GM19351 (cell line): ENCODE results near the gene SLC26A2.

Experiments used
- ATAC-seq: cut with Tn5 transposase; IDR thresholded peaks from one replicate; pipeline ENCODE4 v1.9.1; 2021; ENCODE audit warnings: mild to moderate bottlenecking, moderate library complexity; ENCODE audit not compliant: unreplicated experiment

SLC26A2 gene

DNA sequence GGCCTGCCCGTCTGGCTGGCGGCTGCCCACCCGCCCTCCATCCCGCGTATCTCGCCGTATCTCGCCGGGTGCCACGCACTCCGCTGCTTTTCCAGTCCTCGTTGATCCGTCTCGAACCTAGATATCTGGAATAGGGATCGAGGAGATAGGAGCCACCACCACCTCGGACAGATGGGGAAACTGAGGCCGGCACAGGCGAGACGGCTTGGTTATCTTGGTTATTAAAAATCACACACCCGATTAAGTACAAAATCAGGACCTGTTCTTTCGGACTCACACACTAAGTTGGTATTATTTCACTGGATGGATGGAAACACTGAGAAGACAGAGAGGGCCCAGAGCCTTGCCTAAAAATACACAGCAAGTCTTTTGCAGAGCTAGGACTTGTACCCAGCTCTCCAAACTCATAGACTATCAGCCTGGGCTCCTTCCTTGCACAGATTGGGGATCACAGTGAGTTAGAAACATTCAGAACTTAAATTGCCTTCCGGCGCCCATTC lies 678 bp downstream of the SLC26A2 start:
- ATAC-seq: no peak

DNA sequence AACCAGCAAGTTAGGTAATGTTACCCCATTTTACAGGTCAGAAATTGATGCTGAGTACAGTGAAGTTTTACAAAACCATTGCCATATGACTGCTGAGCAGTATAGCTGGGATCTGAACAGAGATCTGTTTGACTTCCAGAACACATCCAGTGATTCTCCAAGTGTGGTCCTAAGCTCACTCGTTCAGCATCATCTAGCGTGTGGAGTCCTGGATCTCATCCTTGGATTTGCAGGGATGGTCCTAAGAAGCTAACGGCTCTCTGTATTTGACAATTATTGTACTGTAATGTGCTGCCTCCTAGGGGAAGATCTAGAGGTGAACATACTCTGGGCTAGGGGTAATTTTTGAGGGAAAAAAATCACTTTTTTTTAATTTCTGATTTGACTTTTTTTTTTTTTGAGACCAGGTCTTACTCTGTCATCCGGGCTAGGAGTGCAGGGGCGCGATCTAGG lies 1.4 kb downstream of the SLC26A2 start:
- ATAC-seq: no peak

GRCh38 chr5:149962601-149963300 lies 2.2 kb downstream of the SLC26A2 start:
- no peak for ATAC-seq

DNA sequence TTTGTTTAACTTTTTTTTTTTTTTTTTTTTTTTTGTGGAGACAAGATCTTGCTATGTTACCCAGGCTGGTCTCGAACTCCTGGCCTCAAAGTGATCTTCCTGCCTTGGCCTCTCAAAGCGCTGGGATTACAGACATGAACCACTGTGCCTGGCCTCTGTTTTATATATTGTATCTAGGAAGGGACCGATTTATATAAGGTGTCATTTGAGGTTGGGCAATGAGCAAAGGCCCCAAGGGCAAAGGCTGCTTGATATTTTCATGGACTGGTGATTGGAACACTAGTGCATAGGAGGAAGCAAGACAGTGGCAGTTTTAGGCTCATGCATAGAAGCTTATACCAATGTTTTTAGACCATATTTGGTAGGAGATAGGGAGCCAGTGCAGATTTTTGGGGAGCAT lies 3.2 kb downstream of the SLC26A2 start:
- no peak for ATAC-seq

- ATAC-seq: no peak
Measured at GRCh38 chr5:149966946-149967345, 6.4 kb downstream of the SLC26A2 start.

DNA sequence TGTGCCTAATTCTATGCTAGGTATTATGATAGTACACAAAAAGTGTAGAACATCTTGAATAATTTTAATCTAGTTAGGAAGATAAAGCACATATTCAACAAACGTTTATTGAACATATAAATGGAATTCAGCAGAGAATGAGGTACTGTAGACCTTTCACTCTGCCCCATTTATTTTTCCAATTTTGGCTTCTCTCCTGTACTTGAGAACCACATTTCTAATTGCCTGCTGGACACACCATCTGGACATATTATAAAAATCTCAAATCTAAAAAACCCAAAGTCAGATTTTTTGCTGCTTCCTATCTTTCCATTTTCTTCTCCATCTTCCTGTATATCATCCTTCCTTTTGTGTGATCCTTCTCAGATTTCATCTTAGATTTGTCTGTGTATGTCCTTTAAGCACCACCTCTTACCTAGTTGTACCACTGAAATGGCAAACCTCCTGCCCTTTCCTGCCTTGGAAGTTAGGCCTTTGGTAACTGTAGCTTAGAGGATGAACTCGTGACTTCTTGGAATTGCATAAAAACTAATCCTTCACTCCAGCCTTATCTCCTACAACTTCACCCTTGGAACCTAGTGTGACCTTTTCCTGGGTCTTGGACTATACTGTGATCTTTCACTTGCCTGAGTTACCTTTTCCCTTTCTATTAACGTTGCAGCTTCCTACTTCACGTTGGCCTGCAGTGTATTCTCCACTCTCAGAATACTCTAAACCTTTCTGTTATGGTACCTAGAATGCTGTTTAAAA lies 8.8 kb downstream of the SLC26A2 start:
- ATAC-seq: no peak

- ATAC-seq: no peak
Measured at GRCh38 chr5:149975409-149975808, 14.9 kb downstream of the SLC26A2 start.

- no peak for ATAC-seq
Measured at GRCh38 chr5:149979896-149980295, 19.3 kb downstream of the SLC26A2 start.

- no peak for ATAC-seq
Measured at GRCh38 chr5:149981206-149981605, 20.6 kb downstream of the SLC26A2 start.

GRCh38 chr5:149982505-149982904 lies 21.9 kb downstream of the SLC26A2 start:
- no peak for ATAC-seq

- no peak for ATAC-seq
Measured at GRCh38 chr5:149988126-149988525, 27.6 kb downstream of the SLC26A2 start.

DNA sequence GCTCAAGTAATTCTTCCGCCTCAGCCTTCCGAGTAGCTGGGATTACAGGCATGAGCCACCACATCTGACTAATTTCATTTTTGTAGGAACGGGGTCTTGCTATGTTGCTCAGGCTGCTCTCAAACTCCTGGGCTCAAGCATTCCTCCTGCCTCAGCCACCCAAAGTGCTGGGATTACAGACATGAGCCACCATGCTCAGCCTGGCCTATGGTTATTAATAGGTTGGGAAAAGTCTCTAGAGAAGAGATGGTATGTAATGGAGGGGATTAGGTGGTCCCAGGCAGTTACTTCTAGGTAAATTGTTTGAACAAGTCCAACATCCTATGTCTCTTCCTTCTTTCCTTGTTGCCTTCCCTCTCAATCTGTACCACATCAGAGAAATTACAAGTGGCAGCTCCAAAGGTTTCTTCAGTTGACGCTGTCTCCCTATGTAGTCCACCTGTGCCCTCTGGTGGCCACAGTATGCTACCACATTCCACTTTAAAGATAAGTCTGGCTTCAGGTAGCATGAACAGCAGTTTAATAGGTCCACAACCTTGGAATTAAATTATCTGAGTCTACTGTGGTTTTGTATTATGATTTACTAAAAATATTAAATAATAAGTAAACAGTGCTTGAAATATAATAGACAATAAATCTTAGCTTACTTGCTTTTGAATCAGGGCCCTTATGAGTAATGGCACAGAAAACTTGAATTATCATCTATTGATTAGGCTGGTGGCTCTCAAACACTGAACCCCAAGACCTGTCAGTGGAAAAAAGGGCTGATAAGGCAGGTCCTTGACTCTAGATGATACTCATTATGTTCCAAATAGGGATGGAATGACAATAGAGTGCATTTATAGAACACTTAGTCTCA lies 30.2 kb downstream of the SLC26A2 start:
- ATAC-seq: peak; percentile 85

DNA sequence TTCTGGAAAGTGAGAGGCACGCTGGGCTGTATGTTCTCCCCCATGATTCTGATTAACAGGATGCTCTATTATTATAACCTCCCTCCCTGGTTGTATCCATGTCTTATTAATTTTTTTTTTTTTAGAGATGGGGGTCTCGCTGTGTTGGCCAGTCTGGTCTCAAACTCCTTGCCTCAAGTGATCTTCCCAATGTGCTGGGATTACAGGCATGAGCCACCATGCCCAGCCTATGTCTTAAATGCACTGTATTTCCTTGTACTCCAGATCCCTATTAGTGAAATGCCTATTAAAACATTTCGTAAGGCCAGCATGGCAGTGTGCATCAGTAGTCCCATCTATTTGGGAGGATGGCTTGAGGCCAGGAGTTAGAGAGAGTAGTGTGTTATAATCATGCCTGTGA lies 32.9 kb downstream of the SLC26A2 start:
- no peak for ATAC-seq

DNA sequence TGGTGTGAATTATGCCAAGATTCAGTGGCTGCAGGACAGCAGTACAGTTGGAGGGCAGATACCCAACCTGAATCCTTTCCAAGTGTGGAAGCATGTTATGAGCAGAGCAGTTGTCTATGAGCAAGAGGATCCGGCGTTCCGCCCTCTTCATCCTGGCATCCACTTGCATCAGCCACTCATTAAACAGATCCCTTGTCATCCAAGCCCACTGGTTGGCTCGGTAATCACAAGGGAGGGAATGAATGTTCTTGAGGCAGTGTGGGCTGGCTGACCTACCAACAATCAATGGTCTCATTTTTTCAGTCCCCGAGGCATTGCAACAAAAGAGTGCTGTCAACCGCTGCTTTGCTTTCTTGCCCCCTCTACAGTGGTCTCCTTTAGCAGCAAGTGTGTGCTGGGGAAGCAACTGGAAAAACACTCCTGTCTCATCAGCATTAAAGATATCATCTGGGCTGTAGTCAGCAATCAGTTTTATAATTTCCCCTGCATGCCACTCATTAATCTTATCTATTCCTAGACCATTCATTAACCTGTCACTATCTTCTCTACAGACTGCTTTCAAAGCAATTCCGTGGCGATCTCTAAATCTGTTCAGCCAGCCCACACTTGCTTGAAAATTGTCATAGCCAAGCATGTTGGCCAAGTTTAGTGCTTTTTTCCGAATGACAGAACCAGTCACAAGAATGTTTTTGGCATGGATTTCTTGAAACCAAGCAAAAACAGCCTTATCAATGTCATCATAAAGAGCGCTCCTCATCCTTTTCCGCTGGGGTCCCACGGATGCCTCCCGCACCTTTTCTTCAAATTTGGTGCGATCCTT lies 35.0 kb downstream of the SLC26A2 start:
- no peak for ATAC-seq

- no peak for ATAC-seq
Measured at GRCh38 chr5:149996205-149996890, 35.8 kb downstream of the SLC26A2 start.

GRCh38 chr5:149998281-149998680 lies 37.7 kb downstream of the SLC26A2 start:
- ATAC-seq: no peak

GRCh38 chr5:149999359-149999758 lies 38.8 kb downstream of the SLC26A2 start:
- ATAC-seq: no peak

GRCh38 chr5:149999866-150000255 lies 39.3 kb downstream of the SLC26A2 start:
- ATAC-seq: no peak

- ATAC-seq: peak; percentile 84
Measured at GRCh38 chr5:150000256-150000989, 39.9 kb downstream of the SLC26A2 start, which contains the start of the genes HMGXB3 and TIGD6. TSS of gene HMGXB3 (plus strand) at chr5:150000739. CDS start at chr5:150004853, 4,114 bp downstream. TSS of gene TIGD6 (minus strand) at chr5:150000654. CDS start at chr5:149996348, 4,306 bp downstream.
